ENCODE data around the gene MYCBPAP.

MYCBPAP gene

DNA sequence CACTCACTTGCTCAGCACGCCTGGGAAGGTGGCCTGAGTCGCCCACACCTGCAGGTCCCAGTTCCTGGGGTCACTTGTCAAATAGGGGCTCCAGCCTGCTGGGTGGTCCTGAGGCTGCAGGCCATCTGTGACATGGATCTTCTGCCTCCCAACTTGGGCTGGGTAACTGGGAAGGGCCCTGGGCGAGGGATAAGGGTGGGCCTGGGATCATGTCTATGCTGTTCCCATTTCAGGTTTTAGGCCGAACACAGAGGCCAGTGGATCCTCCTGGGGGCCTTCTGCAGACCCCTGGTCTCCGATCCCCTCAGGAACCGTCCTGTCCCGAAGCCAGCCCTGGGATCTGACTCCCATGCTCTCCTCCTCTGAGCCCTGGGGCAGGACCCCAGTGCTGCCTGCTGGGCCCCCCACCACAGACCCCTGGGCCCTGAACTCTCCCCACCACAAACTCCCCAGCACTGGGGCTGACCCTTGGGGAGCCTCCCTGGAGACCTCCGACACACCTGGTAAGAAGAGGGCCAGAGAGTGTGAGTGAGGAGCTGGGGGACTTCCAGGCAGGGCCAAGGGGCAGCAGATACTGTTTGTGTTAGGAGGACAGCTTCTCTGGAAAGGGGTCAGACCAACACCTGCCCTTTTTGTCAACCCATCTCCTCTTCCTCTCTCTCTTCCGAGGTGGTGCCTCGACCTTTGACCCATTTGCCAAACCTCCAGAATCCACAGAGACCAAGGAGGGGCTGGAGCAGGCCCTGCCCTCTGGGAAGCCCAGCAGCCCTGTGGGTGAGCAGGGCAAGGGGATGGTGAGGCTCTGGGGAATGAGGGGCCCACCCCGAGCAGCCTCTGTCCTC is 32.5 kb downstream of the MYCBPAP start:
- DNase-seq: no peak

DNA sequence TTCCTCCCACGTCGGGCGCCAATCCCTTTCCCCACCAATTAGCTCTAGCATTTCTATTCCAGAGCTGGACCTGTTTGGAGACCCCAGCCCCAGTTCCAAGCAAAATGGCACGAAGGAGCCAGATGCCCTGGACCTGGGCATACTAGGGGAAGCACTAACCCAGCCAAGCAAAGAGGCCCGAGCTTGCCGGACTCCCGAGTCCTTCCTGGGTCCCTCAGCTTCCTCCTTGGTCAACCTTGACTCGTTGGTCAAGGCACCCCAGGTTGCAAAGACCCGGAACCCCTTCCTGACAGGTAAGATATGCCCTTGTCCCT is 33.1 kb downstream of the MYCBPAP start:
- no peak for DNase-seq

DNA sequence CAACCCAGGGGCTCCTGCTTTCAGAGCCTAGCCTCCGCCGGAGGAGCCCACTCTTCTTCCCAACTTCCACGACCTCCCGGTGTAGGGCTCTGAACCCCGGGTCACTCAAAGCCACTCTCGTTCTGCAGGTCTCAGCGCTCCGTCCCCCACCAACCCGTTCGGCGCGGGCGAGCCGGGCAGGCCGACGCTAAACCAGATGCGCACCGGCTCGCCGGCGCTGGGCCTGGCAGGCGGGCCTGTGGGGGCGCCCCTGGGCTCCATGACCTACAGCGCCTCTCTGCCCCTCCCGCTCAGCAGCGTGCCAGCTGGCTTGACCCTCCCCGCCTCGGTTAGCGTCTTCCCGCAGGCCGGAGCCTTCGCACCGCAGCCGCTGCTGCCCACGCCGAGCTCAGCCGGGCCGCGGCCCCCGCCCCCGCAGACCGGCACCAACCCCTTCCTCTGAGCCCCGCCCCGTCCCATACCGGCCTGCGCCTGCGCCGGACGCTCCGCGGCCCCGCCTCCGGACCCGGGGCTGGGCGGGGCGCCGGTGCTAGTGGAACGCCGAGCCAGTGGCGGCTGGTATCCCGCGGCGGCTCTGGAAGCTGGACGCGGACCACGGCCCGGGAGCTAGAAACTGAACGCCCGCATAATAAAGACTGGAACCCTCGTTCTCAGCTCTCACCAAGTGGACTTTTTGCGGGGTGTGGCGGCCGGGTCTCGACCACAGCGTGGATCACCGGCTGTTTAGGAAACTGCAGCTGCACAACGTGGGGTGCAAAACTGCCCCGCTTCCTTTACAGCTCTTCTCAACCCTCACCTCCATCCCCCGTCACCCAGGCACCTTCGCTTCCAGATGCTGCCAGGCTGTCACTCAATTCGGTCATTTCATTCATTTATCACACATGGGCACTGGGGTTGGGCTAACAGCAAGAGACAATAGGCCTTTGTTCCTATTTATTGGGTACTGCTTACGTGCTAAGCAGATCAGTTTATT is 33.8 kb downstream of the MYCBPAP start:
- peak; percentile 79 for DNase-seq

DNA sequence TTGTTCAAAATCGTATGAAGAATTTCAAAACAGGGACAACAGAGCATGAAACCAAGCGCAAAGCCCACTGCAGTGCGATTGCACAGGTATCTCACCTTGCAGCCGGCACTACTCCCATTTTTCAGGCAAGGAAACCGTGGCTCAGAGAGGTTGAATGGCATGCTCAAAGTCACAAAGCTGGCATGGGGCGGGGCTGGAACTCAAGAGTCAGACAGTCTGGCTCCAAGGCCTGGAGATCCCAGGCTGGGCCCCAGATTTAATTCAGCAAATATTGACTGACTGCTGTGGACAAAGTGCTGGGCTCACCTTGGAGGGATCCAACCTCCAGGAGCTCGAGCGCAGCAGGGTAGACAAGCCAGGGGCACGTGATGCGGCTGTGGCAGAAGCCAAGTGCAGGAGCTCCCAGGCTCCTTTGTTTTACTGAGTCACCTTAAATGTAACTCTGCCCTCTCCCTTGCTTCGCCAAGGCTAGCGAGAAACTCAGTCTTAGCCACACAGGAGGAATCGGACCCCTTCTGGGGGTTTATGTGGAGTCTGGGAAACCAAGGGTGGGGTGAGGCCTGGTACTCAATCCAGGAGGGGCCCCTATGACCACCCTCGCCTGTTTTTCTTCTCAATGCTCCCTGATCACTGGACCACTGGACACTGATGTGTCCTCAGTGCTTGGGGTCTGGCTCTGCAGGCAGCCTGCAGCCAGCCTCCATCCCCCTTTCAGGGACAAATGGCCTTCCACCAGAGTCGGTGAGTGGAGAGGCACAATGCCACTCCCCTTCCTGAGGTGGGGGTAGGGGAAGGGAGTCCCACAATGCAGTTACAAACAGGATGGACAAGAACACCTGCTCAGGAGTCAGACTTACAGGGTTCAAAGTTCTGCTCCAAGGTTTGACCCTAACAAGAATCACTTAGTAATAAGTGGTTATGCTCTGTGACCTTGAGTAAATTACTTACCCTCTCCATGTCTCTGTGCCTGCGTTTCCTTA is 34.8 kb downstream of the MYCBPAP start:
- no peak for DNase-seq

DNA sequence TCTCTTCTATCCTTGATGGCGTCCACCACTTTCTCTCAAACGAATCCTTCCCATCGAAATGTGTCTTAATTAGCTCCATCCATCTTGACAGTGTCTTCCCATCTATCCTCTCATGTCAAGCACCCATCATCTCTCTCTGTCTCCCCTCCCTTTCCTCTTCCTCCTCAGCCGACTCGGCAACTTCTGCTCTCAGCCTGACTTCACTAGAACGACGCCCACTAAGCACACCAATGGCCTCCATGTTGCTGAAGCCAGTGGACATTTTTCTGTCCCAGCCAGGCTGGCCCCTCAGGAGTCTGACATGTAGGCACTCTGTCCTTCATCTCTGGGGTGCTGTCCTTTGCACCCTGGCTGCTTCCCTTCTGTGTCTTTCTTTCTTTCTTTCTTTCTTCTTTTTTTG is 36.3 kb downstream of the MYCBPAP start:
- DNase-seq: no peak

DNA sequence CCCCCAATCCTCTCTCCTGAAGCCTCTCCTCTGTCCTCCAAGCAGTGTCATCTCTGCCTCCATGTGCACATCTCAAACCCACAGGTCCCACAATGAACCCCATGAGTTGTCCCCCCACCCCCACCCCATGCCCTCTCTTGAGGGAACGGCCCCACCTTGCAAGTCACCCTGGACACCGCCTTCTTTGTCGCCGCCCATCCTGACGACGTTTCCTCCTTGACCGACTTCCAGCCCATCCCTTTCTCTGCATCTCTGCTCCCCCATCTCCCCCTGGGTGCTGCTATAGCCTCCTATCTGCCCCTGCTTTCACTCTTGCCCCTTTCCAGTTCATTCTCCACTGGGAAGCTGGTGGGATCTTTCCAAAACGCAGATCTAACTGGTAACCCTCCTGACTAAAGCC is 37.1 kb downstream of the MYCBPAP start:
- DNase-seq: no peak

DNA sequence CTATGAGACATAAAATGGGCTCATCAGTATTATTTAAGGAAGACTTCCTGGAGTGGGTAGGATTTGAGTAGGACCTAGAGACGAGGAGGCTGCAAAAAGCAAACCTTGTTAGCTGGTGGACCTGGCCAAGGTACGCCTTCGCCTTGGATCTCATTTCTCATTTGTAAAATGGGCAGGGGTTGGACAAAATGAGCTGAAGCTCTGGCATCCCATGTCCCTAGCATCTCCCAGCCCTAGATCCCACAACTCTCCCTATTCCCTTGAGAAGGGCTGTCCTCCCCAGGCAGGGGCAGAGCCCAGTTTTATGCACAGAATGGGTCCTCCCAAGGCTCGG is 38.4 kb downstream of the MYCBPAP start:
- DNase-seq: no peak

DNA sequence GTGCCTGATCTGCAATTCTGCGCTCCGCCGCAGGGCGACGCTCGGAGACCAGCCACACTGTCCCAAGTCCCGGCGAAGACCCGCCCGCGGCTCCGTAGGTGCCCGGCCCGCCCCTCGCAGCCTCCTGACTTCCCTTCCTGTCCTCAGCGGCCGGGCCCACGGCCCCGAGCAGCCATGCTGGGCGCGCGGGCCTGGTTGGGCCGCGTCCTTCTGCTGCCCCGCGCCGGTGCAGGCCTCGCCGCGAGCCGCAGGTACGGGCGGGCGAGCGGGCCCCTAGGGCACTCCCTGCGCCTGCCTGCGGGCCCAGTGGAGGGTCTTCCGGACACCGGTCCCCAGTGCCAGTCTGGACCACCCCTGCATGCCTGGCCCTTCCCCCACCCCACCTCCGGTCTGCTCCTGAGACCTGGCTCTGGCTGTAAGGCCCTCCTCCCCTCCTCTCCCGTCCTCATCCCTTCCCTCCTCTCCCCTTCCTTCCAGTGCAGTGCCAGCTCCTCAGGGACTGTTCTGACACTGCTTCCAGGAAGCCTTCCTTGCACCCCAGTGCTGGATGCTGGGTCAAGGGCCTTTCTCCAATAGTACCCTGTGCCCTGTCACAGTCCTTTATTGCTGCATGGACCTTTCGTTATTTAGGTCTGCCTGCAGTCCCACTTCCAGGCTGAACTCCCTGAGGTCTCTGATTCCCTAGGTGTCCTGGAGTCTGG is 38.9 kb downstream of the MYCBPAP start, which contains the start of gene SPATA20:
SPATA20 (plus strand) TSS at position 140 of the 701 bp plus-strand sequence; CDS start at position 175, 35 bp downstream.
- DNase-seq: peak; percentile 91

DNA sequence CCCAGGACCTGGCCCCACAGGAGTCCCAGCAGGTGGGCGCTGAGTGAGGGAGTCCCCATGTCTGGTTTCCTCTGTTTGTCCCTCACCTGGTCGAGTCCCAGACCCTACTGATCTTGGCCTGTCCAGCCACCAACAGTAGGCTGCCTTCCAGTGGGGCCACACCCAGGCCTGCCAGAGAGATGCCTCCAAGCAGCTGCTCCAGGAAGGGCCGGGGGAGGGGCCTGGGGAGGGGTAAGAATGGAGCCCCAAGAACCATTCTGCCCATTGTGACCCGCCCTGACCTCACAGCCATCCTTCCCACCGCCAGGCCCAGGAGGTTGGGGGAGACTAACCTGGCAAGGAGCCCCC is 39.5 kb downstream of the MYCBPAP start:
- DNase-seq: no peak

DNA sequence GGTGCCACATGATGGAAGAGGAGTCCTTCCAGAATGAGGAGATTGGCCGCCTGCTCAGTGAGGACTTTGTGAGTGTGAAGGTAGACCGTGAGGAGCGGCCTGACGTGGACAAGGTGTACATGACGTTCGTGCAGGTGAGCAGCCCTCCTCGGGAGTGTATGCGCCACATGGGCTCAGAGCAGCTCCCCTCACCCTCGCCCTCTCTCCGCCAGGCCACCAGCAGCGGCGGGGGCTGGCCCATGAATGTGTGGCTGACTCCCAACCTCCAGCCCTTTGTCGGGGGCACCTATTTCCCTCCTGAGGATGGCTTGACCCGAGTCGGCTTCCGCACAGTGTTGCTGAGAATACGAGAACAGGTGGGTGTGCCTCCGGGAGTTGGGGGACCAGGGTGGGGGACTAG is 40.6 kb downstream of the MYCBPAP start:
- no peak for DNase-seq

DNA sequence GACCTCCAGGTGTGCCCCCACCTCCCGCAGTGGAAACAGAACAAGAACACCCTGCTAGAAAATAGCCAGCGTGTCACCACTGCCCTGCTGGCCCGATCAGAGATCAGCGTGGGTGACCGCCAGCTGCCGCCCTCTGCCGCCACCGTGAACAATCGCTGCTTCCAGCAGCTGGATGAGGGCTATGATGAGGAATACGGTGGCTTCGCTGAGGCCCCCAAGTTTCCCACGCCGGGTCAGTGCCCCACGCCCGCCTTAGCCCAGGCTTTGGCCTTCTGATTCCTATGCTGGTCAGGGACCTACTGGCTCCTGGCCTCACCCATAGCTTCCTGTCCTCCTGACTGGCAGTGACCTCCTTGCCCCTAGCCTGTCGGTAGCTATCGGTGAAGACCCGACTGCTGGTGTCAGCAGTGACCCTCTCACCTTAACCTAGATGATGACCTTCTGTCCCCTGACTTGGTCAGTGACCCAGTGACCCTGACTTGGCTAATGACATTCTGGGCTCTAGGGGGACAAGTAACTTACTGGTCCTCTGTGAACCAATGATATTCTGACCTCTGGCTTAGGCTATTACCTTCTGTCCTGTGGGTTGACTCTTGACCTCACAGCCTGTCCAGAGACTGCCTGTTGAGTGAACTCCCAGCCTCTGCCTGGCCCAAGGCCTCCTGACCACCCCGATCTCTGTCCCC is 41.2 kb downstream of the MYCBPAP start:
- DNase-seq: no peak

DNA sequence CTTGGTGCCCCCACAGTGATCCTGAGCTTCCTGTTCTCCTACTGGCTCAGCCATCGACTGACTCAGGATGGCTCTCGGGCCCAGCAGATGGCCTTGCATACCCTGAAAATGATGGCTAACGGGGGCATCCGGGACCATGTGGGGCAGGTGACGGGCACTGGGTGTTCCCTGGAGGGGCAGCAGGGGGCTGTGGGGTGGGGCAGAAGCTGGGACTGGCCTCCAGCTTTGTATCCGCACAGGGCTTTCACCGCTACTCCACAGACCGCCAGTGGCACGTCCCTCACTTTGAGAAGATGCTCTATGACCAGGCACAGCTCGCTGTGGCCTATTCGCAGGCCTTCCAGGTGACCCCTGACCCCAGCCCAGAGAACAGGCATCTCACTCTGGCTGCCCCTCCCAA is 41.7 kb downstream of the MYCBPAP start:
- no peak for DNase-seq

DNA sequence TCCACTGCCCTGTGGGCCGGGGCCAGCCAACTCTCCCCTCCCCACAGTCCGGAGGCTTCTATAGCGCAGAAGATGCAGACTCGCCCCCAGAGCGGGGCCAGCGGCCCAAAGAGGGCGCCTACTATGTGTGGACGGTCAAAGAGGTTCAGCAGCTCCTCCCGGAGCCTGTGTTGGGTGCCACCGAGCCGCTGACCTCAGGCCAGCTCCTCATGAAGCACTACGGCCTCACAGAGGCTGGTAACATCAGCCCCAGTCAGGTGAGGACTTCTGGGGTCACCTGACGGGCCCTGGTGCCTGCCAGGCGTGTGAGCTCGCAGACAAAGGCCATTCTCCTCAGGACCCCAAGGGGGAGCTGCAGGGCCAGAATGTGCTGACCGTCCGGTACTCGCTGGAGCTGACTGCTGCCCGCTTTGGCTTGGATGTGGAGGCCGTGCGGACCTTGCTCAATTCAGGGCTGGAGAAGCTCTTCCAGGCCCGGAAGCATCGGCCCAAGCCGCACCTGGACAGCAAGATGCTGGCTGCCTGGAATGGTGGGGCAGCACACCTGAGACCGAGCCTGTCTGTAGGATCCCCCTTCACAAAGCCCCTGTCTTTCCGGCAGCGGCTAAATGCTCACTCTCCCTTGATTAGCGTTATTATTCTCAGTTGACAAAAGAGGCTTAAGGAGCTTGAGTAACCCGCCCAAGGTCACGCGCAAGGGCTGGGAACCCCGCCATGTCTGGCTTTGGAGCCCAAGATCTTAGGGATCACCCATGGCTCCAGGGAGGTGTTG is 42.6 kb downstream of the MYCBPAP start:
- no peak for DNase-seq

DNA sequence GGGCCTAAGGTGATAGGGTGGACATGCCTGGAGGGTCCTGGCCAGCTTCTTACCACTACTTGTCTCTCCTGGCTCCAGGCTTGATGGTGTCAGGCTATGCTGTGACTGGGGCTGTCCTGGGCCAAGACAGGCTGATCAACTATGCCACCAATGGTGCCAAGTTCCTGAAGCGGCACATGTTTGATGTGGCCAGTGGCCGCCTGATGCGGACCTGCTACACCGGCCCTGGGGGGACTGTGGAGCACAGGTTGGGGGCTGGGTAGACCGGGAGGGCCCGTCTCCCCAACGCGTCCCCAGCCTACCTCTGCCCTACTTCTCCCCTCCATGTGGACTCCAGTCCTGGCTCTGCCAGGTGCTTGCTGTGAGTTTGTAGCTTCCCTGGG is 43.2 kb downstream of the MYCBPAP start:
- DNase-seq: no peak

DNA sequence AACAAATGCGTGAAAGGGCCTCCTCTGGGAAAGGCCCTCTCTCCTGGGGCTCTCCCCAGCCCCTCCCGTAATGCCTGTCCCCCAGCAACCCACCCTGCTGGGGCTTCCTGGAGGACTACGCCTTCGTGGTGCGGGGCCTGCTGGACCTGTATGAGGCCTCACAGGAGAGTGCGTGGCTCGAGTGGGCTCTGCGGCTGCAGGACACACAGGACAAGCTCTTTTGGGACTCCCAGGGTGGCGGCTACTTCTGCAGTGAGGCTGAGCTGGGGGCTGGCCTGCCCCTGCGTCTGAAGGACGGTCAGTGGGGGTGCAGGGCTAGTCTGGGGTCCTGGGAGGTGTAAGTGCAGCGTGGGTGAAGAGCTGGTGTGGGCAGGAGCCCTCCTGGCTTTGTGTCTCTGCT is 43.6 kb downstream of the MYCBPAP start:
- no peak for DNase-seq

DNA sequence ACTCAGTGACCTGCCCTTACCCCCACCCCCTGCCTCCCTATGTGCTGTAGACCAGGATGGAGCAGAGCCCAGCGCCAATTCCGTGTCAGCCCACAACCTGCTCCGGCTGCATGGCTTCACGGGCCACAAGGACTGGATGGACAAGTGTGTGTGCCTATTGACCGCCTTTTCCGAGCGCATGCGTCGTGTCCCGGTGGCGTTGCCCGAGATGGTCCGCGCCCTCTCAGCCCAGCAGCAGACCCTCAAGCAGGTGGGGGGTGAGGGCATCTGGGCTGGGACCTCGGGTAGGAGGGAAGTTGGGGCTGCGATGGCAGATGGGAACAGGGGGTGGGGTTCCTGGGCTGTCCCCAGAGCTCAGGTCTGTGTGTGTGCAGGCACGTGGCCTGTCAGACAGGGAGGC is 46.0 kb downstream of the MYCBPAP start:
- no peak for DNase-seq

DNA sequence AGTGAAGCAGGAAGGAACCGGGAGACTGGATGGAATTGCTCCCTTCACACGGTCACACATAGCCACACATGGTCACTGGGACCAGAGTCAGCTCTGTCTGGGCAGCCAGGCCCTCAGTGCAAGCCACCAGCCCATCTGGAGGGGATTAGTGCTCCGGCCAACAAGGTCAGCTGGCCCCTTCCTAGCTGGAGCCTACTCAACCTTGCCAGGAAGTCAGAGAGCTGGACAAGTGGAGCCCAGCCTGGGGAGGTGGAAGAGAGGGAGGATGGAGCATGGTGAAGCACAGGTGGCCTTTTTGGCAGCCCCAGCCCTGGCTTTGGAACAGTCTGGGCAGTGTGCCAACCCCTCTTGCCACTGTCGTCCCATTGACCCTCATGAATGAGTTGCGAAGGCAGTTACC is 48.6 kb downstream of the MYCBPAP start:
- no peak for DNase-seq

DNA sequence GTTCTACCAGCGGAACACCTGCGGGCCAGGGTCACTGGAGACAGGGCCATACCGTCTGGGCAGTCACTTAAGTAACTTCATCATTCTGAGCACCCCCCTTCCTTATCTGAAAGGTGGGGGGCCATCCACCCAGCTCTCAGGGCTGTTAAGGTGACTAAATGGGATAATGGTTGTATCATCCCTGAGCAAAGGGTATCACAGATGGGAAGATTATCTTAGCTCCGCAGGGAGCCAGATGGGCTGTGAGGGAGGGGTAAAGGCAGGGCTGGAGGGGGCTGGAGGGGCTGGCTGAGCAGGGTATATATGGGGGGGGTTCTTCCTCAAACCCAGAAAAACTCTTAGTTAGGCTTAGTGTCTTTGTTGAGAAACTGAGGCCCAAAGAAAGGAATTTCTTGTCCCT is 49.4 kb downstream of the MYCBPAP start:
- no peak for DNase-seq

DNA sequence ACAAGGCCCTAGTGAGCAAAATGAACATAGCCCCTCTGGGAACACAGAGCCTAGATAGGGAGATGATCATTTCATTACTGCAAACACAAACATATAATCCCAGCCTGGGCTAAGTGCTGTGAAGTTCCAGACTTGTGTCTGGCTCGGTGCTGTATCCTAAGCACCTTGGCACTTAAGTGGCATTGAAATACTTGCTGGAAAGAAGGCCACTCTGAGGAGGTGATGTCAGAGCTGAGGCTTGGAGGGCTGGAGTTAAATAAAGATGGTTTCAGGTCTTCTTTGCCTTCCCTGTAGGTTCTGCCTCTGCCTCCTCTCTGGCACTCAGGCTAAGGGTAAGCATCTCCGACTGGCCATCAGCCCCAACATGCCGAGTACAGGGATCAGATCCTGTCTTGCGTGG is 49.9 kb downstream of the MYCBPAP start:
- DNase-seq: no peak

DNA sequence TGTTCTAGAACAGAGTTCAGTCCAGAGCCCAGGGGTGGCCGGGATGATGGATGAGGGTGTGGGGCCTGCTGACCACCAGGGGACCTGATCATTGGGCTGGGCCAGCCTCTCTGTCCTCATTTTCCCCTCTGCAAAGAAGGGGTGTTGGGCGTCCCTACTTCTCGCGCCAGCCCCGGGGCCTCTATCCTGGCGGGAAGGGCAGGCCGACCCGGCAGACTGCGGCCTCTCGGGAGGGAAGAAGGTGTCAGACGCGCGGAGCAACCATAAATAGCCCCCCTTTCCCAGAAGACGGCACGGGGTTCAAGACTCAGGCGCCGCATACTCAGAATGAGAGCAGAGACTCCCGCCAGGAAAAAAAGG is 50.3 kb downstream of the MYCBPAP start:
- DNase-seq: no peak

Data from activated CD4-positive, alpha-beta T cell treated with anti-CD3 and anti-CD28 coated beads, Interleukin-2, amount 50 U/mL, for 16 hours (primary cell).